GM10266 (cell line): ENCODE measurements around the gene GIMAP8.

ENCODE experiments used
- DNase-seq: peaks from one replicate; pipeline ENCODE4 v3.0.0; 2012; ENCODE audit errors: extremely low spot score
- TF ChIP-seq, protein P1 (sequence below): IDR thresholded peaks from 2 replicates; pipeline ENCODE4 v1.5.1; 2012; ENCODE audit warnings: mild to moderate bottlenecking, low read depth; ENCODE audit not compliant: control insufficient read depth, insufficient read depth; ENCODE audit errors: missing control alignments

Gene GIMAP8

DNA sequence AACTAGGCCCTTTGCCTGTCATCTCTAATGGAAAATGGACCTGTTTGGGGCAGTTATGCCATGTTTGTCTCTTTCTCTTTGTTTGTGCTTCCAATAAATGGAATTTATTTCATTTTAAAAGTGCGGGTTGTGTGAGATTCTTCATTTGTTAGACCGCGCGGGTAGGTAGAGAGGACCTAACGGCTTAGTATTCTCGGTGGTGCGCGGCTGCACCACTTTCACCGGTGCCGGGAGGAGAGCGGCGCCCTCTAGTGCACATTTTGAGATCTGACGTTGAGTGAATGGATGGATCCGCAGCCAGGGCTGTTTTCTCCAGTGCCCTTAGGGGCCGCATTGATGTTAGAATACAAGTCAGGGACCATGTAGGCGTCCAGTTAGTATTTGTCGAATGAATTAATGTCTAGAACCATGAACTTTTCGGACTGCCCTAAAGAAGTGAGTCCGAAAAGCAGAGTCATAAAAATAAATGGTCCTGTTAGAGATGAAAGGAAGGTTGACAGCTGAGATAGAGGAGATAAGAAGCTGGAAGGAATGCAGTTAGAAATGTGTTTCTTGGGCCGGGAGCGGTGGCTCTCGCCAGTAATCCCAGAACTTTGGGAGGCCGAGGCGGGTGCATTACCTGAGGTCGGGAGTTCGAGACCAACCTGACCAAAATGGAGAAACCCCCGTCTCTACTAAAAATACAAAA lies 29.3 kb upstream of the GIMAP8 start:
- TF ChIP-seq, protein P1, sequence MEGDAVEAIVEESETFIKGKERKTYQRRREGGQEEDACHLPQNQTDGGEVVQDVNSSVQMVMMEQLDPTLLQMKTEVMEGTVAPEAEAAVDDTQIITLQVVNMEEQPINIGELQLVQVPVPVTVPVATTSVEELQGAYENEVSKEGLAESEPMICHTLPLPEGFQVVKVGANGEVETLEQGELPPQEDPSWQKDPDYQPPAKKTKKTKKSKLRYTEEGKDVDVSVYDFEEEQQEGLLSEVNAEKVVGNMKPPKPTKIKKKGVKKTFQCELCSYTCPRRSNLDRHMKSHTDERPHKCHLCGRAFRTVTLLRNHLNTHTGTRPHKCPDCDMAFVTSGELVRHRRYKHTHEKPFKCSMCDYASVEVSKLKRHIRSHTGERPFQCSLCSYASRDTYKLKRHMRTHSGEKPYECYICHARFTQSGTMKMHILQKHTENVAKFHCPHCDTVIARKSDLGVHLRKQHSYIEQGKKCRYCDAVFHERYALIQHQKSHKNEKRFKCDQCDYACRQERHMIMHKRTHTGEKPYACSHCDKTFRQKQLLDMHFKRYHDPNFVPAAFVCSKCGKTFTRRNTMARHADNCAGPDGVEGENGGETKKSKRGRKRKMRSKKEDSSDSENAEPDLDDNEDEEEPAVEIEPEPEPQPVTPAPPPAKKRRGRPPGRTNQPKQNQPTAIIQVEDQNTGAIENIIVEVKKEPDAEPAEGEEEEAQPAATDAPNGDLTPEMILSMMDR = peak; percentile 87
- peak; percentile 80 for DNase-seq

- TF ChIP-seq, protein P1 = no peak
- no peak for DNase-seq
Measured at GRCh38 chr7:150421831-150422230, 28.6 kb upstream of the GIMAP8 start.

- TF ChIP-seq, protein P1 = no peak
- DNase-seq = no peak
Measured at GRCh38 chr7:150425670-150426069, 24.8 kb upstream of the GIMAP8 start.

DNA sequence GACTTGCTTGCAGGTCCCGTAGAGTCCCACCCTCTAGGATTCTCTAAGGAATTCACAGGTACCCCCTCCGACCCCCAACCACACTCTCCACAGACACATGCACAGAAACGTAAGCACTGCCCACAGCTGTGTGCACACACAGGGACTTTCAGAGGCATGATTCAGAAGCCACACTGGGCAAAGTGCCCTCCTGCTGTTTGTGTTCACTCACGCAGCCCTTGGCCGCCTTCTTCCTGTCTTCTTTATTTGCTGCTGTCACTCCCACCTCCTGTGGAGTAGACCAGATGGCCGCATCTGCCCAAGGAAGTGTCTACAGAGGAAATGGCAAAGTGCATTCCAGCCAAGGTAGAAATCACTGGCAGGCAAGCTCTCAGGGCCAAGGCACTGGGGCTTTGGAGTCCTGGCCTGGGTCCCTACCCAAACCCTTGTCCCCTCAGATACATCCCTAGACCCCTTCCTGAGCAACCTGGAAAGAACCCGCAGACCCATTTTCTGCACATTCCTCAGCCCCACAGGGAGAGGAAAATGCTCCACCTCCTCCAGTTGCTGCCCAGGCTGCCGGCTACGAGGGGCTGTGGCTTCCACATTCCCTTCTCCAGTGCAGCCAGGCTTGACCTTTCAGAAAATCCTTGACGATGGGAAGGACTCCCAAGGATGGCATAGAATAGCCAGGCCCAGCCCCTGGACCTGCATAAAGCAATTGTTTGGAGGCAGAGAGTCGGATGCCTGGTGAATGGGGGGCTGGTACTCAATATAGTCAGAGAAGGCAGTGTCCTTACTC lies 21.6 kb upstream of the GIMAP8 start:
- DNase-seq = no peak
- TF ChIP-seq, protein P1 = no peak

GRCh38 chr7:150429699-150430098 lies 20.7 kb upstream of the GIMAP8 start:
- TF ChIP-seq, protein P1 = no peak
- DNase-seq = no peak

GRCh38 chr7:150430465-150431085 lies 19.9 kb upstream of the GIMAP8 start:
- TF ChIP-seq, protein P1 = no peak
- no peak for DNase-seq
